Heart right ventricle (tissue), 16 donors: Measurements from ENCODE around the gene GDE1. TPM values are rescaled to one million over a fixed set of nuclear protein-coding genes. Genes with fewer than 3 reads are reported as not detected.

Experiments
- ATAC-seq, 8 donors: fragments of 200-7000 bp; cut with Tn5 transposase; one replicate each; pipeline ENCODE4 v1.9.1; 2020; ENCODE audit warnings: mild to moderate bottlenecking in 8 of 8, moderate library complexity in 8 of 8, moderate number of reproducible peaks in 1 of 8
- DNase-seq, 2 donors: peaks; one replicate each; pipeline ENCODE4 v3.0.0-alpha.2; 2020
- H3K27ac ChIP-seq, 10 donors: fragments of 200-600 bp; sonication (generic) in 2 of 10; one replicate each; pipeline versions ENCODE4 v1.5.0 to v1.8.0; 2020 to 2022; ENCODE audit warnings: mild to moderate bottlenecking in 3 of 10
- H3K27me3 ChIP-seq, 7 donors: fragments of 200-600 bp; one replicate each; pipeline ENCODE4 v1.8.0; 2021 to 2022; ENCODE audit warnings: mild to moderate bottlenecking in 2 of 7
- H3K36me3 ChIP-seq, 9 donors: fragments of 200-600 bp; sonication (generic) in 1 of 9; one replicate each; pipeline versions ENCODE4 v1.5.0 to v1.8.0; 2020 to 2022; ENCODE audit warnings: mild to moderate bottlenecking in 2 of 9
- H3K4me1 ChIP-seq, 9 donors: fragments of 200-600 bp; sonication (generic) in 1 of 9; one replicate each; pipeline versions ENCODE4 v1.5.0 to v1.8.0; 2020 to 2022; ENCODE audit warnings: mild to moderate bottlenecking in 4 of 9
- H3K4me3 ChIP-seq, 10 donors: fragments of 200-600 bp; sonication (generic) in 2 of 10; one replicate each; pipeline versions ENCODE4 v1.5.0 to v1.8.0; 2020 to 2022; ENCODE audit warnings: mild to moderate bottlenecking in 7 of 10, moderate library complexity in 2 of 10
- H3K9me3 ChIP-seq, 11 donors: fragments of 200-600 bp in 10 of 11; sonication (generic) in 2 of 11; one replicate each; pipeline versions ENCODE4 v1.5.0 to v1.8.0; 2013 to 2022; ENCODE audit warnings: mild to moderate bottlenecking in 2 of 11, control low read depth in 1 of 11, moderate library complexity in 1 of 11
- WGBS, 2 donors: extraction: QIAGEN DNeasy Blood & Tissue Kit; methylation state at CpG; one replicate each; pipeline ENCODE4 v1.1.7; 2013; ENCODE audit warnings: inconsistent platforms in 1 of 2; 5-methylcytosine and 5-hydroxymethylcytosine counted together
- intact Hi-C, 10 donors: fragments of 100-400 bp; cut with DNase I; formaldehyde crosslinking; loops; one replicate each; pipeline versions ENCODE4 v1.11.1 to v1.14.2; 2022
- long read RNA-seq, 3 donors: library from polyadenylated mRNA; unstranded; transcript quantifications; one replicate each; pipeline ENCODE4 v2.0.0, GENCODE V29; 2020 to 2021
- polyA plus RNA-seq, 2 donors: library from polyadenylated mRNA; stranded (reverse); fragments of 200-250 nt; gene quantifications; one replicate each; pipeline ENCODE4 v1.2.3, GENCODE V29; 2013
- total RNA-seq, 10 donors: library from RNA; stranded (reverse); fragmentation: NEBNext Ultra II Directional in 3 of 10; extraction: Animal tissue kit (Norgen Biotek cat#: 25700) in 3 of 10; gene quantifications; one replicate each; pipeline versions ENCODE4 v1.2.1 to v1.2.4, GENCODE V29; 2021 to 2023
- TF ChIP-seq, protein P1 (sequence below), 9 donors: fragments of 200-600 bp; sonication (generic) in 2 of 9; IDR thresholded peaks; one replicate each; pipeline versions ENCODE4 v1.5.0 to v1.8.0; 2021 to 2022; ENCODE audit warnings: antibody characterized with exemption in 9 of 9, mild to moderate bottlenecking in 5 of 9, moderate library complexity in 1 of 9
- donor health status: Arrhythmogenic right ventricular cardiomyopathy.
- donor health status: ischemic (EF 13 %, LVEDD 7.1; RV severe dilation, severe dysfunction).
- donor health status: healthy with polysubstance abuse.
- donor health status: DM: no; HTN: yes; CAD: no.
- donor health status: DM: no; HTN: no; CAD: no.
- donor health status: ischemic (EF 25% LVEDD 6.9; RV normal size, moderate dysfunction).
- donor health status: ischemic (EF 25% LVEDD 5.7; RV mildly dilated, moderate dysfunction).
- donor health status: healthy.
- donor health status: DM: yes; HTN: yes; CAD: no.
- donor health status: Ischemic cardiomyopathy.
- donor health status: ischemic (EF 35%, LVEDD 5.7; RV mildly dilated, moderate dysfunction).
- donor health status: nonischemic (EF 11% LVEDD 7.7; RV severe dilation, severe dysfunction).
- donor health status: DM: yes; HTN: yes; CAD: no.
- donor health status: PGD.
- donor health status: ischemic (EF 29% LVEDD 5.4; RV normal size, mild dysfunction).
- donor health status: nonischemic (EF 23%, LVEDD 6.1; RV moderate dilation, normal function).

The GDE1 gene, protein sequence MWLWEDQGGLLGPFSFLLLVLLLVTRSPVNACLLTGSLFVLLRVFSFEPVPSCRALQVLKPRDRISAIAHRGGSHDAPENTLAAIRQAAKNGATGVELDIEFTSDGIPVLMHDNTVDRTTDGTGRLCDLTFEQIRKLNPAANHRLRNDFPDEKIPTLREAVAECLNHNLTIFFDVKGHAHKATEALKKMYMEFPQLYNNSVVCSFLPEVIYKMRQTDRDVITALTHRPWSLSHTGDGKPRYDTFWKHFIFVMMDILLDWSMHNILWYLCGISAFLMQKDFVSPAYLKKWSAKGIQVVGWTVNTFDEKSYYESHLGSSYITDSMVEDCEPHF
- total RNA-seq, result 100 to 1,000 TPM in 7 of 10 donors, 10 to 100 TPM in 3; 82.6 to 128 (median 113) TPM
- polyA plus RNA-seq, result 10 to 100 TPM; 31.9 to 62.3 TPM
- long read RNA-seq, donor 1, transcript GDE1-201 (6 exons, 2,958 nt), result major isoform, 133 of 168 reads
- long read RNA-seq, donor 1, transcript GDE1-203 (6 exons, 2,238 nt), result minor isoform, 21 of 168 reads
- long read RNA-seq, donor 1, partial matches to known transcripts, result 3 of 168 reads
- long read RNA-seq, donor 1, other reads (novel, unspliced or antisense), result 9 of 168 reads
- long read RNA-seq, donor 2, transcript GDE1-203 (6 exons, 2,238 nt), result minor isoform, 34 of 247 reads
- long read RNA-seq, donor 2, transcript GDE1-201 (6 exons, 2,958 nt), result major isoform, 199 of 247 reads
- long read RNA-seq, donor 2, partial matches to known transcripts, result 1 of 247 reads
- long read RNA-seq, donor 2, other reads (novel, unspliced or antisense), result 11 of 247 reads
- long read RNA-seq, donor 3, transcript GDE1-201 (6 exons, 2,958 nt), result major isoform, 259 of 317 reads
- long read RNA-seq, donor 3, transcript GDE1-203 (6 exons, 2,238 nt), result minor isoform, 37 of 317 reads
- long read RNA-seq, donor 3, partial matches to known transcripts, result 9 of 317 reads
- long read RNA-seq, donor 3, other reads (novel, unspliced or antisense), result 11 of 317 reads

DNA sequence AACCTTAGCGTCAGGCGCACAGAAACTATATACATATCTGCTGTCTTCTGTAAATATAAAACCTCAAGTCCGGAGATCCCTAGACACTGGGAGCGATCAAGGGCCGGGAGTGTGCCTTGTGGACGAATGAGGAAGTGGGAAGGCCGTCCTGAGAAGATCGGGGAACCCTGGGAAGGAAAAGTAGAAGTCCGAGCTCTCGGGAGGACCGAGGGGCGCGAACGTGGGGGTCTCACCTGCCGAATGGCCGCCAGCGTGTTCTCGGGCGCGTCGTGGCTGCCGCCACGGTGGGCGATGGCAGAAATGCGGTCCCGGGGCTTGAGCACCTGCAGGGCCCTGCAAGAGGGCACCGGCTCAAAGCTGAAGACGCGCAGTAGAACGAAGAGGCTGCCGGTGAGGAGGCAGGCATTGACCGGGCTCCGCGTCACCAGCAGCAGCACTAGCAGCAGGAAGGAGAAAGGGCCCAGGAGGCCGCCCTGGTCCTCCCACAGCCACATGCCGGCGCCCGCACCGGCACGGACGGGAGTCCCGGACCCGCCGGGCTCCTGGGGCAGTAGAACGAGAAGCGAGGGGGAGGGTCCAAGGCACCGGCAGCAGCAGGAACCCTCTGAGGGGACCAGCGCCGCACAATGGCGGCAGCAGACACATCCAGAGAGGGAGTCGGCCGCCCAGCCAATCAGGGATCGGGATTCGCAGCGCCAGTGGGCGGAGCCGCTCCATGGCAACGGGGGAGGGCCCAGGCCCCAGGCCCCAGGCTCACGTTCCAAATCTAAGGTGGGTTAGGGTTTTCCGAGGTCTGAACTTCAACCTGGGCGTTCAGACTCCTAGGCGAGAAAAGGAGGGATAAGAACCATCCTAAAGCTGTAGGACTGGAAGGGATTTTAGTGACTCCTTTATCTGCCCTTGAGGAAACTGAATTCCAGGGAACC, at the start of gene GDE1:
Gene GDE1 (minus strand): TSS at position 628 of the 926 bp plus-strand sequence. CDS start 134 bp downstream, at position 494.
- ATAC-seq (peak; percentile 91 to 95 (median 93)), DNase-seq (peak; percentile 95)
- intact Hi-C loops, result loop anchor here in 2 of 10 donors (2.0 kb wide), 1 partner anchor 33 kb away; the partner anchor contains the start of gene VPS35L (in 2 of the 2)
- Histone ChIP-seq H3K27ac (peak within 1 kb of the TSS; percentile 14 to 92 (median 88)), H3K9me3 (no peaks in the 10 kb centered on the region), H3K4me3 (peak within 1 kb of the TSS; percentile 70 to 92 (median 85)), H3K36me3 (peaks cover 0 to 10% (median 2%) of the 10 kb centered on the region in 9 donors), H3K27me3 (no peaks in the 10 kb centered on the region), H3K4me1 (peaks cover 0 to 70% (median 30%) of the 10 kb centered on the region in 9 donors)
- TF ChIP-seq, protein P1, sequence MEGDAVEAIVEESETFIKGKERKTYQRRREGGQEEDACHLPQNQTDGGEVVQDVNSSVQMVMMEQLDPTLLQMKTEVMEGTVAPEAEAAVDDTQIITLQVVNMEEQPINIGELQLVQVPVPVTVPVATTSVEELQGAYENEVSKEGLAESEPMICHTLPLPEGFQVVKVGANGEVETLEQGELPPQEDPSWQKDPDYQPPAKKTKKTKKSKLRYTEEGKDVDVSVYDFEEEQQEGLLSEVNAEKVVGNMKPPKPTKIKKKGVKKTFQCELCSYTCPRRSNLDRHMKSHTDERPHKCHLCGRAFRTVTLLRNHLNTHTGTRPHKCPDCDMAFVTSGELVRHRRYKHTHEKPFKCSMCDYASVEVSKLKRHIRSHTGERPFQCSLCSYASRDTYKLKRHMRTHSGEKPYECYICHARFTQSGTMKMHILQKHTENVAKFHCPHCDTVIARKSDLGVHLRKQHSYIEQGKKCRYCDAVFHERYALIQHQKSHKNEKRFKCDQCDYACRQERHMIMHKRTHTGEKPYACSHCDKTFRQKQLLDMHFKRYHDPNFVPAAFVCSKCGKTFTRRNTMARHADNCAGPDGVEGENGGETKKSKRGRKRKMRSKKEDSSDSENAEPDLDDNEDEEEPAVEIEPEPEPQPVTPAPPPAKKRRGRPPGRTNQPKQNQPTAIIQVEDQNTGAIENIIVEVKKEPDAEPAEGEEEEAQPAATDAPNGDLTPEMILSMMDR (IDR thresholded peaks at IDR 0.05), result peak in 7 of 9 donors; percentile 11 to 68 (median 53)
- WGBS, 2 donors, result 0 to 1% methylated on average over 59 to 62 of the region's 62 CpGs

DNA sequence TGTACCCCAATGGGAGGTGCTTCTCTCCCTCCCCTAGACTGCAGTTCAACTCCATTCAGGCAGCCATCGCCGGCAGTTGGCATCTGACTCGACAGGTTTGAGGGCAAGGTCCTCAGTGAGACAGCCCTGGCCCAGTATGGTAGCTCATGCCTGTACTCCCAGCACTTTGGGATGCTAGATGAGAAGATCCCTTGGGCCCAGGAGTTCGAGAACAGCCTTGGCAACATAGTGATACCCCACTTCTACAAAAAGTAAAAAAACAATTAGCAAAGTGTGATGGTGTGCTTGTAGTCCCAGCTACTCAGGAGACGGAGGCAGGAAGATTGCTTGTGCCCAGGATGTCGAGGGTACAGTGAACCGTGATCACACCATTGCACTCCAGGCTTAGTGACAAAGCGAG, 45.7 kb upstream of the GDE1 start:
- Histone ChIP-seq H3K36me3 (peaks cover 0 to 84% (median 28%) of the 10 kb centered on the region in 9 donors), H3K27ac (no peak overlapping the region), H3K4me1 (no peaks in the 10 kb centered on the region), H3K9me3 (peaks cover 0 to 14% (median 0%) of the 10 kb centered on the region in 11 donors), H3K27me3 (no peaks in the 10 kb centered on the region), H3K4me3 (no peak overlapping the region)
- 96 to 97% methylated on average over 8 of the region's 8 CpGs for WGBS, 2 donors
- ATAC-seq (no peak), DNase-seq (no peak)
- intact Hi-C loops, result loop anchor here in 1 of 10 donors (10.0 kb wide), 1 partner anchor 67 kb away; no protein-coding TSS in a partner anchor
- TF ChIP-seq, protein P1 (IDR thresholded peaks at IDR 0.05), result no peak

GRCh38 chr16:19566362-19566761, 44.5 kb upstream of the GDE1 start:
- Histone ChIP-seq H3K27ac (no peak overlapping the region), H3K9me3 (peaks cover 0 to 14% (median 0%) of the 10 kb centered on the region in 11 donors), H3K4me3 (no peak overlapping the region), H3K36me3 (peaks cover 0 to 72% (median 20%) of the 10 kb centered on the region in 9 donors), H3K27me3 (no peaks in the 10 kb centered on the region), H3K4me1 (no peaks in the 10 kb centered on the region)
- no peak for ATAC-seq
- intact Hi-C loops, result loop anchor here in 1 of 10 donors (10.0 kb wide), 1 partner anchor 68 kb away; no protein-coding TSS in a partner anchor
- DNase-seq, result no peak
- WGBS, 2 donors, result 98% methylated on average over 3 of the region's 3 CpGs
- TF ChIP-seq, protein P1 (IDR thresholded peaks at IDR 0.05), result no peak
